NCI-H2107 (cell line): Measurements from ENCODE around the gene FAM186B.
"Not testable (repeated sequence)": the region's sequence is repeated elsewhere in the genome, so short reads cannot be mapped to it uniquely, and the experiment has no call there.

ENCODE experiments used
- DNase-seq: peaks from one replicate; lab custom pipeline; 2025; lab: John Stamatoyannopoulos, UW

Gene FAM186B, protein sequence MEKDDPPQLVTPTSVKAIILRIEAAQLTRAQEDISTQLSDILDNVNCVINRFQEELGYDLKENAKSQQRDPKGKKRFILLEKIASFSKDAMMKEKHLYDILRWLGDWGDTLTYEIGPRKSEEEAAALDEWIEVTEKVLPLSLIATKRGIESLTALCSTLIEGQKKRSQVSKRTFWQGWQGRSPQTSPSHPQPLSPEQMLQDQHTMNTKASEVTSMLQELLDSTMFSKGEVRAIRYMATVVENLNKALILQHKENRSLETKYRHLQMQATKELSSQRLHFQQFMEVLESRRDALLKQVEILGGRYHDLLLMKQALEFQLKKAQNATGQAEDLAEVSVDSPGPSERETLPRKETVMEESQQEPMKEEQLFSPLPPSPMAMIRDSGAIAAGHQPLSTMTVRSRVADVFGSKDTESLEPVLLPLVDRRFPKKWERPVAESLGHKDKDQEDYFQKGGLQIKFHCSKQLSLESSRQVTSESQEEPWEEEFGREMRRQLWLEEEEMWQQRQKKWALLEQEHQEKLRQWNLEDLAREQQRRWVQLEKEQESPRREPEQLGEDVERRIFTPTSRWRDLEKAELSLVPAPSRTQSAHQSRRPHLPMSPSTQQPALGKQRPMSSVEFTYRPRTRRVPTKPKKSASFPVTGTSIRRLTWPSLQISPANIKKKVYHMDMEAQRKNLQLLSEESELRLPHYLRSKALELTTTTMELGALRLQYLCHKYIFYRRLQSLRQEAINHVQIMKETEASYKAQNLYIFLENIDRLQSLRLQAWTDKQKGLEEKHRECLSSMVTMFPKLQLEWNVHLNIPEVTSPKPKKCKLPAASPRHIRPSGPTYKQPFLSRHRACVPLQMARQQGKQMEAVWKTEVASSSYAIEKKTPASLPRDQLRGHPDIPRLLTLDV

GRCh38 chr12:49605539-49605938 is at the start of gene FAM186B:
Gene FAM186B, minus strand, starts transcription at chr12:49605639. Its CDS starts 162 bp downstream, at chr12:49605477.
- not testable (repeated sequence) for DNase-seq

DNA sequence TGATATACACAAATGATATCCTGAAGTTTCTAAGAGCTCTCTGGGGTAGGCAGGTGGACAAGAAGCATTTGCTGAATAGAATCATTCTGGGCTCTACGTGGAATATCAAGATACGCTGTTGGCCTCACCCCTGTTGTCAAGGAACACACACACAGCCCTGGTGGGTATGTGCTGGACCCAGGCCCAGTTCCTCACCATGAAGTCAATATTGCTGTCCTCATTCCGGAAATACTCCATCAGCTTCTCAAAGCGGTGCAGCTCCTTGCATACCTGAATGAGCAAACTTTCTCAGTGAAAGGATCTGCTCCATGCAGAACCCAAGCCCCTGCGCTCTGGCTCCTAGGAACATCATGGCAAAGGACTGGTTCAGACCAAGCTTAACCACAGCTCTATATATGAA is 49.3 kb upstream of the FAM186B start:
- DNase-seq, result no peak

DNA sequence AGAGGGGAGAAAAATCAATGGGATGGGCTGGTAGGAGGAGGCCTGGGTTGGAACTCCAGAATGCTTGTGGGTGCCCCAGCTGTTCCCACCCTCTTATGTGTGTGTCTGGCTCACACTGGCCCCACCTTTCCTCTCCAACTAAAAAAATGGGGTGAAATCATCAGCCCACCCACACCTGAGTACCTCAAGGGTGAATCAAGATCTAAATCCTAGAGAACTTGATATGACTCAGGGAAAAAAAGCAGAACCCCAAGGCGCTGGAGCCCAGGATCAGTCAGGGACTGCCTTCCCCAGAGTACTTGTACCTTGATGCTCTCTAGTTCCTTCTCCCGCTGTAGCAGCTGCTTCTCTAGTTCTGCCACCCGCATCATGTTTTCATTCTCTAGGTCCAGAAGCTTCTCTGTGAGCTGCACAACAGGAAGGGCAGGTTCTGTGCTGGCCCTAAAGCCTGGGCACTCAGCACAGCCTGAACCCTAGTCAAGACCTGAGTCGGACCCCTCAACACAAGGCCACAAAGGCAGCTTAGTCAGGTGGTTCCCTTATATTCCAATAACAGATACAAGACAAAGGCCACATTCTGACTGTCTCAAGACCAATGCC is 47.6 kb upstream of the FAM186B start:
- no peak for DNase-seq

- DNase-seq, result peak; percentile 57
Measured at GRCh38 chr12:49651855-49652254, 46.4 kb upstream of the FAM186B start.

DNA sequence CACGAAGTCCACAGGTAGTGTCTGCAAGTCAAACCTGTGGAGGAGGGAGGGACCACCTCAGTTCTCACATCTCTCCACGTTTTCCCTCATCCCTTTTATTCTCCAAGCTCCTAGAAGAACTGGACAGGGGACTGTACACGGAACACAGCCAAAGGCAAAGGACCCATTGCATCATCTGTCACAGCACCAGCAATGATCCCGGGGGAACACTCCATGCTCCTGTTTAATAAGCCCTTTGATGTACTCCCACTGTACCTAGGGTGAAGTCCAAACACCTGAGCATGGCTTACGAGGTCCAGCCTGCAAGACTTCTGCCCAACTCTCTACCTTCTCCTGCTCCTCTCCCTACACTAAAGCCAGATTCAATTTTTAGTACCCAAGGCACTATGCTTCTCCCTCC is 44.5 kb upstream of the FAM186B start:
- no peak for DNase-seq

- no peak for DNase-seq
Measured at GRCh38 chr12:49649445-49649844, 44.0 kb upstream of the FAM186B start.

- no peak for DNase-seq
Measured at GRCh38 chr12:49648712-49649003, 43.2 kb upstream of the FAM186B start.

- no peak for DNase-seq
Measured at GRCh38 chr12:49647827-49648711, 42.6 kb upstream of the FAM186B start.

DNA sequence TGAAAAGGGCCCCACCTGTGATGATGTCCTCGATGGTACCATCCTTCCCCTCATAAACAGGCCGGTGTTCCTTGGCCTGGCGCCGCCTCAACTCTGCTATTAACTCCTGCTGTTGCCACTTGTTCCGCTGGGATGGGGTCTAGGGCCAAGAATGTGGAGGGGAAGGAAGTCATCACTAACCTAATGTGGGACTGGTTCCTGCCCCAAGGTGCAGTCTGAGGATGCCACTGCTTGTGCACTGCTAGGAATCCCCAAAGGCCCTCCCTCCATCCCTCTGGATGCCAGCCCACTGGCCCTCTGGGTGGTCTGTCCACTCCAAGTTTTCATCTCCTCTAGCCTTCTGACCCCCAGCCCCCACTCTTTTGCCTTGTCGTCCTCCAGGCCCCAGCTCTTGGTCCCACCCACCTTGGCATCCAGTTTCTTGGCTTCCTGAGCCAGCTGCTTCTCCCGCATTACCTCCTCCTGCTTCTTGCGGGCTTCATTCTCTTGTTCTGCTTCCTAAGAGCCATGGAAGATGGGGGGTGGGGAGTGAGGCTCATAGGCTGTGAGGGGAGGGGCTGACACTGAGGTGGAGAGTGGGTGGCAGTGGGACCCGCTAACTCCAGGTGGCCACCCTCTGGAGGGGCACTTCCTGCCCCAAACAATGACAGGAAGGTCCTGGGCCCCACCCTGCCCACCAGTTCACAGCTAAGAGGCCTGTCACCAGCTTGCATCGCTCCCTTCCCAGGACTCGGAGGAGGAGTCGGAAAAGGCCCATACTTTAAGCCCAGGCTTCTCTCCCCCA is 41.6 kb upstream of the FAM186B start:
- DNase-seq, result no peak

GRCh38 chr12:49646331-49646830 is 40.9 kb upstream of the FAM186B start:
- DNase-seq, result no peak

DNA sequence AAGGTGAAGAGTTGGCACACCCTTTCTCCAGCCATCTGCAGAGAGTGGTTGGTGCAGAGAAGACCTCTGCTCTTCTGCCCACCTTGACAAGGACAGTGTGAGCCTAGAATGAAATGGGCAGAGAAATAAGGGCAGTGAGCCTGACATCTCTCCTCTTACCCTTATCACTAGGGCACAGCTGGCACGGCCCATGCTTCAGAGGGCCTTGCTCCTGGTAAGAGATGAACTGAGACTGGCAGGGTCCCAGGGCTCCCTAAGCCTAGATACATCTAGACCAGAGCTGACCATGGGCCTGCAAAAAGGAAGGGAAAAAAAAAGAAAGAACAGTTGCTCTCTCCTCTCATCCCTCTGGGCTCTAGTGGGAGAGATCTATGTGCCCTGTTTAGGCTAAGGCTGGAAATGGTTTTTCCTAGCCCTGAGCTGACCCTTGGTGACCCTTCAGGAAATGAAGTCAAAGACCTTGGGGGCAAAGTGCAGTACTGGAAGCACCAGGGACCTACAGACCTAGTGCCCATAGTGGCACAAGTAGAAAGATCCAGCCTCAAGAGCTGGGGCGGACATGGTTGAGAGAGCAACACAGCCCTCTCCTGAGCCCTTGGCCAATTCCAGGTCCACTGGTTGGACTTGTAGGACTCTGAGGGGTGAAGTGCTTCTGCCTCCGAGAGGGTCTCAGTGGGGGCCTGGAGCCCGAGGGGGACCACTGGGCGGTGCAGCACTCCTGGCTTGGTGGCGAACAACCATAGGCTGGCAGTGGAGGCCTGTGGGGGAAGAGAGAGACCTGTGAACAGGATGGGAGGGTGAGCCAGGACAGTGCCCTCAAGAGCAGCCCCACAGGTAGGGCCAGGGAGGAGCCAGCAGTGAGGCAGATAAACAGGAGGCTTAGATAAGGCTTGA is 40.0 kb upstream of the FAM186B start:
- no peak for DNase-seq

GRCh38 chr12:49644620-49644994 is 39.2 kb upstream of the FAM186B start:
- peak; percentile 34 for DNase-seq

DNA sequence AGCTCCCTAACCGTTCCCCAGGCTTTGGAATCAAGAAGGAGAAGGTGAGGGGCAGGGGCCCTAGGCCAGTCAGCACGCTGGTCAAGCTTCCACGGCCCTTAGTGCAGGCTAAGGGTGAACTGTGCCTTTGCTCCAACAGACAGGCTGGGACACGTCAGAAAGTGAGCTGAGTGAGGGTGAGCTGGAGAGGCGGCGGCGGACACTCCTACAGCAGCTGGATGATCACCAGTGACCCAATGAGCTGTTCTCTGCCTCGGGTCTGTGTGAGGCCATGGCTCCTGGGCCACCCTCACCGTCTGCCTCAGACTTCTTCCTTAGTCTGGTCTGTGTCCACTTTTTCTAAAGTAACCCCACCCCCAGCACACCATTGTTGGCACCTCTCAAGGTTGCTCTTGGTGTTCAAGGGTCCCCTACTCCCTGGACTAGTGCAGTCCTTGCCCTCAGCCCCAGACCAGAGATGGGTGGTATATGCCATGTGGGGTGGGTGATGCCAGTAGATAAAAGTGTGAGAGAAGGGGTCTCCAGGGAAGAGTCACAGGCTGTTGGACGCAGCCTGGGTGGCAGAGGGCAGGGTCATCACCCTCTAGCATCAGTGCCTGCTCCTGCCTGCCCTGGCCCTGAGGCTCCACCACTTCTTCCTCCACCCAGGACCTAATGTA is 38.7 kb upstream of the FAM186B start:
- no peak for DNase-seq

- DNase-seq, result no peak
Measured at GRCh38 chr12:49643135-49643534, 37.7 kb upstream of the FAM186B start.

DNA sequence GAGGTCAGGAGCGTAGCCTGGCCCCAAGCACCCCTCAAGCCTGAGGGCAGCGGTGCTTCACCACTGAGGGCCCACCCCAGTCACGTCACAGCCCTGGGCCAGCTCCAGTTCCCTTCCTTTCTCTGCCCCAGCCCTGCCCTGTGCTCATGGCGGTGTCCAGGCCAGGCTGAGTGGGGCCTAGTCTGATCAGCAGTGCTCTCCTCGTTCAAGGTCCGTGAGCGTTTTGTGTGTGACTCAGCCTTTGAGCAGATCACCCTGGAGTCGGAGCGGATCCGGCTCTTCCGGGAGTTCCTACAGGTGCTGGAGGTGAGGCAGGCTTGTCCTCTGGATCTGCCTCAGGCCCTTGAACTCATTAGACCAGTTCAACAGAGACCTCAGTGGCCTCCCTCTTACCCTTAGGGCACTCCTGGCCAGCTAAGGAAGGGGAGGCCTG is 36.9 kb upstream of the FAM186B start:
- no peak for DNase-seq

GRCh38 chr12:49641748-49642369 is 36.4 kb upstream of the FAM186B start:
- no peak for DNase-seq

- no peak for DNase-seq
Measured at GRCh38 chr12:49636979-49637755, 31.7 kb upstream of the FAM186B start.

DNA sequence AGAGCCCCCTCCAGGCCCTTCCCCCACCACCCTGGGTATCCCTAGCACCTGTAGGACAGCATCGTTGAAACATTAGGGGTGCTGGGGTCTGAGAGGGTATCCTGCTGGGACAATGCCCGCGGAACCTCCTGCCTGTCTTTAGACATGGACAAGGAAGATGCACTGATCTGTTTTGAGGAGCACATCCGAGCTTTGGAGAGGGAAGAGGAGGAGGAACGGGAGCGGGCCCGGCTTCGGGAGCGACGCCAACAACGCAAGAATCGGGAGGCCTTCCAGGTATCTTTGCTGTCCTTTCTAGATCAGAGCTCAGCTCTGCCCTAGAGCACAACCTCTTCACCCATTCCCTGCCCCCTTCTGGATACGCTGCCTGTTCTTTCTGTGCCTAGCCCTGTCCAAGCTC is 31.1 kb upstream of the FAM186B start:
- DNase-seq, result no peak
